GM12872 (cell line): ENCODE measurements around the gene SMG6.
A peak's percentile ranks its signal among the peaks of the same experiment; 100 is the strongest.

ENCODE experiments used
- CTCF ChIP-seq: IDR thresholded peaks from 3 replicates; pipeline ENCODE4 v1.5.1; 2011; ENCODE audit warnings: low read depth, mild to moderate bottlenecking, low read length, moderate library complexity; ENCODE audit not compliant: insufficient read depth

Gene SMG6

GRCh38 chr17:2042390-2042847, 261.2 kb downstream of the SMG6 start:
- TF ChIP-seq CTCF = peak; percentile 24; the same call in 1 of the 3 replicates

DNA sequence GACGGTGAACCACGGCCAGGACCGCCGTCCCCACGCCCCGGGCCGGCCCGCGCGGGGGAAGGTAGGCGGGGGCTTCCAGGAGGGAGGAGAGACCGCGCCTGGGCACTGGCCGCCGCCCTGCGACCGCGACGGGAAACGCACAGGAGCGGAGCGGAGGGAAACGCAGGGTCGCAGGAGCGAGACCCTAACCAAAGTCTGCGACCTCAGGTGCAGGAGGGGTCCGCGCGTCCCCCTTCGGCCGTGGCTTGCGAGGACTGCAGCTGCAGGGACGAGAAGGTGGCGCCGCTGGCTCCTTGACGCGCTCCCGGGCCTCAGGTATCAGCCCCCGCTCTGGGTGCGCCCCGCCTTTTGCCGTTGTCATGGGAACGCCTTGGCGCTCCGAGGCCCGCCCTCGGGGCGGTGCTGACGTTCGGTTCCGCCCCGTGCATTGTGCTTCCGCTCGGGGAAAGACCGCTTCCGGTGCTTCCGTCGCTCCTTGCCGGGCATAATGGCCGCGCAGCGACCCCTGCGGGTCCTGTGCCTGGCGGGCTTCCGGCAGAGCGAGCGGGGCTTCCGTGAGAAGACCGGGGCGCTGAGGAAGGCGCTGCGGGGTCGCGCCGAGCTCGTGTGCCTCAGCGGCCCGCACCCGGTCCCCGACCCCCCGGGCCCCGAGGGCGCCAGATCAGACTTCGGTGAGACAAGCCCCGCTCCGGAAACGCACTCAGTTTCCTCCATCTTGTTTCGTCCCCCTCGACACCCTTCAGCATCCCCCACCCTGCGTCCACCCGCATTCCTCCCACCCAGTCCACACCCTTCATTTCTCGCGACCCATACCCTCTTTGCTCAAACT, 261.8 kb downstream of the SMG6 start, which contains the start of gene OVCA2:
Gene OVCA2, plus strand, starts transcription at position 462 of the 829 bp plus-strand sequence. Its CDS starts 26 bp downstream, at position 488.
- TF ChIP-seq CTCF = peak; percentile 44; the same call in 1 of the 3 replicates

GRCh38 chr17:2040942-2041560, 262.5 kb downstream of the SMG6 start:
- TF ChIP-seq CTCF = no peak

DNA sequence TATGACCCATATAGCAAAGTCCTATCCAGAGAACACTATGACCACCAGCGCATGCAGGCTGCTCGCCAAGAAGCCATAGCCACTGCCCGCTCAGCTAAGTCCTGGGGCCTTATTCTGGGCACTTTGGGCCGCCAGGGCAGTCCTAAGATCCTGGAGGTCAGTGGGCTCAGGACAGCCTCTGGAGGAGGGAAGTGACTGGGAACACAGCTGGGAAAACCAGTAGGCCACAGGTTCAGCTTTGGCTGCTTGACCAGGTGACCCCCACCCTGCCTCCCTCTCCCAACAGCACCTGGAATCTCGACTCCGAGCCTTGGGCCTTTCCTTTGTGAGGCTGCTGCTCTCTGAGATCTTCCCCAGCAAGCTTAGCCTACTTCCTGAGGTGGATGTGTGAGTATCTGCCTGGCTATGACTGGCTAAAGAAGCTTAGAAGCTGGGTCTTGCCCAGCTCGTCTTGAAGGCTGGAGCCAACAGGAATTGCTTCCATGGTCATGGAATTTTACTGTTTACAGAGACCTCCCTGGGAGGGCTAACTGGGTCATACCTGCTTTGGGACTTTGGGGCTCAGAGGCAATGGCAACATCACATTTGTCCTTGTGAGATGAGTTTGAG, 263.3 kb downstream of the SMG6 start:
- TF ChIP-seq CTCF = no peak

- no peak for TF ChIP-seq CTCF
Measured at GRCh38 chr17:2037155-2037554, 266.4 kb downstream of the SMG6 start.

DNA sequence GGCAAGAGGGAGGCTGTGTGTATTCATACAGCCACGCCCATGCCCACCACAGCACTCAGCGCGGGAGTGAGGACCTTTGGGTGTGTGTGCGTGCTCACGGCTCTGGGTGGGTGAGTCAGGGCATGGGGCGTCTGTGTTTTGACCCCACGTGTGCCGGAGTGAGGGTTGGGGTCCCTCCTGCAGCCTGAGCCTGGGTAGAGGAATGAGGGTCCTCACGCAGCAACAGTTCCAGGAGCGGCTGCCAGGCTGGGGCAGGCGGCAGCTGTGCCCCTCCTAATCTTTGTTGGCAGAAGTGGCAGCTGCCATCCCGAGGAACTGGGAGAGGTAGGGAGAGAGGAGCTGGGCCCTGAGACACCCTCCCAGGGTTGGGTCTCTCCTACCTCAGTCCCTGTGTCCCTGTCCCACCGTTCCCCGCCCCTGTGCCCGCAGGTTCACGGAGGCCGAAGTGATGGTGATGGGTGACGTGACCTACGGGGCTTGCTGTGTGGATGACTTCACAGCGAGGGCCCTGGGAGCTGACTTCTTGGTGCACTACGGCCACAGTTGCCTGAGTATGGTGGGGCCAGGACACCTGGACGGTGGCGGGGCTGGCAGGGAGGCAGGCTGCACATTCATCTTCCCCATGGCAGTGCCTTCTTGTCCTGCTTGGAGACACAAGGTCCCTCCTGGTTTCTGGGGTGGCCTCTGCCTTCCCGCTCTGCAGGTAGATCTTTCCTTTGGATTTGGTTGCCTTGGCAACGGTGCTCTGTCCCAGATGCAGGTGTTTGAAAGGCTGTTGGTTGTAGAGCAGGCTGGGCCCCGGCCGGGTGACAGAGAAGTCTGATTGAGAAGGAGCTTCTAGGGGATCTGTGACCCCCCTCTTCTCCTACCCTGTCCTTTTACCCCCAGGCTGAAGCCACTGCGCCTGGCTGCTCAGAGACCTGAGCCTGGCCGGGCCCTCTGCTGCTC, 267.8 kb downstream of the SMG6 start:
- TF ChIP-seq CTCF = no peak
